ENCODE results near the gene CDCP1.
"Not testable (repeated sequence)": the region's sequence is repeated elsewhere in the genome, so short reads cannot be mapped to it uniquely, and the experiment has no call there.

CDCP1 gene

GRCh38 chr3:45055411-45056143, 90.6 kb downstream of the CDCP1 start:
- no peak for DNase-seq (ENCODE audit: low read depth, low spot score)

DNA sequence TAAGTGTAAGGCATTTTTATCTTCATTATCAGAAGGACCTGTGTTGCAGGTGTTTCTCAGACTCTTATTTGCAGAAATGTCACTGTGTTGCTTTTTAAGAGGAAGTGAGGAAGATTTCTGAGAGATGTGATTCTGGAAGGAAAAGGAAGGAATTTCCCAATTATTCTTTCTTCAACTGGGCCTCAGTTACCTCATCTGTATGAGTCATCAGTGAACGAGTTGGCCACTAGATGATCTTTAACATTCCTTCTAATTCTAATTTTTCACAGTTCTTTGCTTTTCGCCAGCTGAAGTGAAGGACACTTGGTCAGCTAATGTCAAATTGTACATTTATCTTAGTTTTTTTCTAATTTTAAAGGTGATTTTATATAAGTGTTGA, 91.2 kb downstream of the CDCP1 start:
- DNase-seq (ENCODE audit: low read depth, low spot score): no peak

DNA sequence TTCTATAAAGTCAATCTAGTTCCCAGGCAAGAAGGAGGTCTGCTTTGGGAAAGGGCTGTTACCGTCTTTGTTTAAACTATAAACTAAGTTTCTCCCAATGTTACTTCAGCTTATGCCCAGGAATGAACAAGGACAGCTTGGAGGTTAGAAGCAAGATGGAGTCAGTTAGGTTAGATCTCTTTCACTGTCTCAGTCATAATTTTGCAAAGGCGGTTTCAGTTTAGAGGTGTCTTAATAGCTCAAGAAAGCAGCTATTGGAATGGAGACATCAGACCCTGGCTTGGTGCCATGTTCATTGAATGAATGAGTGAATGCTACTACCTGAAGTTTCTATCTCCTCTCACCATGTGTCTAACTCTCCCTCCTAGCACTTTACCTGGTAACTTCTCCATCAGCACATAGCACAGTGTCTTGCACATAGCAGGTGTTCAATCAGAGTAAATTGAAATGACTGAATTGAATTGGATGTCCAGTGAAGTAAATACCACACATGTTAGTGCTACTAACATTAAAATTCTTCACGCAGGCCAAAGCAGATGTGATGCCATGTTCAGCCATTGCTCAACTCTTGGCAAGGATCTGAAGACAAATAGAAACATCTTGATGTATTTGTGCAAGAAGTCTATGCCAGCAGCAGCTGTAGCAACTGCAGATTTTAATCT, 91.9 kb downstream of the CDCP1 start:
- DNase-seq (ENCODE audit: low read depth, low spot score): no peak

GRCh38 chr3:45053805-45054195, 92.4 kb downstream of the CDCP1 start:
- not testable (repeated sequence) for DNase-seq (ENCODE audit: low read depth, low spot score)

GRCh38 chr3:45051685-45052084, 94.5 kb downstream of the CDCP1 start:
- no peak for DNase-seq (ENCODE audit: low read depth, low spot score)

DNA sequence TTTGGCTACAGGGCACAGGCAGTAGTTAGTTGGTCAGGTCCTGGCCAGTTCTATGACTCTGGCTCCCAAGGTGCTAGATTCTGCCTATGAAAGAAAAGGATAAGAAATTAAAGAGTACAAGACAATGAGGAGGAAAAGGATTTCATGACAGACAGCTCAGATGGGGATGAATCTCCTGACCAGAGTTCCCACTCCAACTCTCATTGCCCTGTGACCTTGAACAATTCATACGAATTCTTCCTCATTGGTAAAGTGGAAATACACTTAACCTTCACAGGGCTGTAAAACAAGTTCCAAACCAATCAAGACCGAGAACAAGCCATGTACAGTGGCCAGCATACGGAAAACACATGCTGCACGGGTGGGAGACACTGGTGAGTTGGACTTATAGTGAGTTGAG, 96.4 kb downstream of the CDCP1 start:
- no peak for DNase-seq (ENCODE audit: low read depth, low spot score)

GRCh38 chr3:45048244-45048643, 97.9 kb downstream of the CDCP1 start:
- no peak for DNase-seq (ENCODE audit: low read depth, low spot score)

GRCh38 chr3:45043728-45044299, 102.4 kb downstream of the CDCP1 start:
- peak; percentile 63 for DNase-seq (ENCODE audit: low read depth, low spot score)

DNA sequence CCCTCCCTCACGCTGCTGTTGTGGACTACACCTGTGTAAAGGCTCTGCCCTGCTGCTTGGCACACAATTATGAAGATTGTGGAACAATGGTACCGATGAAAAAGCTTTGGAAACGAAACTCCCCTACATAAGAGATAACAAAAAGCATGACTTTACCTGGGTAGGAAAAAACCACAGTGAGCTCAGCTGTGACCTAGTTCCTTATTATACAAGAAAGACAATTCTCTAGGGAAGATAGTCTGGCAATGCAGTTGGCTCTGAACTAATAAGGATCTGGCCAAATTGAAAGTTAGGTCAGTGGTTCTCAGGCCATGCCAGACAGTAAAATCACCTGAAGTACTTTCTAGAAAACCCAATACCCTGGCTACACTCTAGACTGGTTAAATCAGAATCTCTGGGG, 104.0 kb downstream of the CDCP1 start:
- DNase-seq (ENCODE audit: low read depth, low spot score): no peak

- DNase-seq (ENCODE audit: low read depth, low spot score): no peak
Measured at GRCh38 chr3:45041666-45042065, 104.5 kb downstream of the CDCP1 start.

DNA sequence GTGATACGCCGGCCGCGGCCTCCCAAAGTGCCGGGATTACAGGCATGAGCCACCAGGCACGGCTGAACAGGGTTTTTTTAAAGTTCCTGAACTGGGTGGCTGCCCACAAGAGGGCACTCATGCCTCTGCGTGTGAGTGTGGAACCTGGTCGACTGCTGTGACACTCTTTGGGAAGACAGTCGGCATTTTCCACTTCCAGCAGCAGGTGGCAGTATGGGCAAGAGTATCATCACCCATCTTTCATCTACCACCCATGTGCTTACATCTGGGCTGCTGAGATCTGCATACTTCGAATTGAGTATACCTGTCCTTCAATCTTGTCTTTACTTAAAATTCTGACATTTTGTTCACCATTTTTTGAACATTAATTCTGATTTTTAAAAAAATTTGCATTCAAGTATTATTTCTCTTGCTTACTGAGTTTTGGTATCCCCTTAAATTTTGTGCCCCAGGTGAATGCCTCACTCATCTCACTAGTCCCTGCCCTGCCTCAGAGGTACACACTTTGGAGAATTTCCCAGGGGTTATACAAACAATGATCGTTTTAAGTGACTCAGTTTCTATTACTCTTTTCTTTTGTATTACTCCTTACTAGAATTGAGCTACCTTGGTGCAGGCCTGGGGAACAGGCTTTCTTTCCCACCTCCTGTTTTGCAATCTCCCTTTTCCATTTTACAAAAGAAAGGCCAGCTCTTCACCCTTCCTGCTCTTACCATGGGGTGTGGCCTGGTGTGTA, 108.3 kb downstream of the CDCP1 start:
- peak; percentile 77 for DNase-seq (ENCODE audit: low read depth, low spot score)

- DNase-seq (ENCODE audit: low read depth, low spot score): no peak
Measured at GRCh38 chr3:45035441-45036301, 110.5 kb downstream of the CDCP1 start.

- DNase-seq (ENCODE audit: low read depth, low spot score): no peak
Measured at GRCh38 chr3:45034612-45035252, 111.4 kb downstream of the CDCP1 start.

DNA sequence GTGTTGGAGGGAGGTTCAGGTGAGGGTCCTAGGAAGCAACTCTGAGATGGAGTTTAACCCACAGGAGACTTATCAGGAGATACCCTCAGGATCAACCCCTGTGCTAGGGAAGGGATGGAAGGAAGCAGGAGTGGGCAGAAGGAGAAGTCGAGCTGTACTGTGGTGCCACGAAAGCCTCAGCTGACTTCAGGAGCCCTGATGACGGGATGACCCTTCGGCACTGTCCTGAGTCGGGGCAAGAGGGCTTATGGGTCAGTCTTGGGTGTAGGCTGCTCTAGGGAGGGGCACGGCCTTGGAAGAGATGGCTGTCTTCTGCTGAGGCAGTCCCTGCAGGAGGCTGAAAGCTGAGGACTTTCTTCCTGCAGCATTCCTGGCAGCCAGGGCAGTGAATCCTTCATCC, 112.4 kb downstream of the CDCP1 start:
- DNase-seq (ENCODE audit: low read depth, low spot score): no peak

Data from smooth muscle cell of the brain vasculature (primary cell).